OCI-LY1 (cell line): ENCODE data around the gene ARL2BP.

Experiments used
- H2AFZ ChIP-seq: fragments of 200-600 bp; sonication (generic), shearing (Covaris generic); 2 replicates; pipeline ENCODE4 v1.6.0; 2014; ENCODE audit warnings: antibody characterized with exemption, mild to moderate bottlenecking, low read length
- H3F3A ChIP-seq: fragments of 200-600 bp; sonication (generic), shearing (Covaris generic); 2 replicates; pipeline ENCODE4 v1.6.0; 2014; ENCODE audit warnings: mild to moderate bottlenecking, antibody characterized with exemption, low read length, moderate library complexity; ENCODE audit not compliant: insufficient read depth
- H3K27ac ChIP-seq: fragments of 200-600 bp; sonication (generic); 2 replicates; pipeline ENCODE4 v1.5.1; 2014; ENCODE audit warnings: low read length, mixed run types, mild to moderate bottlenecking, low read depth; ENCODE audit not compliant: poor library complexity, severe bottlenecking
- H3K27me3 ChIP-seq: fragments of 200-600 bp; sonication (generic); 2 replicates; pipeline ENCODE4 v1.6.0; 2014; ENCODE audit warnings: antibody characterized with exemption, mild to moderate bottlenecking, low read length, moderate library complexity; ENCODE audit not compliant: insufficient read depth
- H3K36me3 ChIP-seq: fragments of 200-600 bp; sonication (generic); 2 replicates; pipeline ENCODE4 v1.6.1; 2014; ENCODE audit warnings: mild to moderate bottlenecking, antibody characterized with exemption, low read length, moderate library complexity, mixed read lengths; ENCODE audit not compliant: insufficient read depth
- H3K4me1 ChIP-seq: fragments of 200-600 bp; sonication (generic); 2 replicates; pipeline ENCODE4 v1.5.1; 2014; ENCODE audit warnings: mild to moderate bottlenecking, low read length, moderate library complexity; ENCODE audit not compliant: insufficient read depth, severe bottlenecking
- H3K4me2 ChIP-seq: fragments of 200-600 bp; sonication (generic), shearing (Covaris generic); 2 replicates; pipeline ENCODE4 v1.6.1; 2014; ENCODE audit warnings: low read length
- H3K4me3 ChIP-seq: fragments of 200-600 bp; sonication (generic); 2 replicates; pipeline ENCODE4 v1.5.1; 2014; ENCODE audit warnings: low read length, low read depth, mild to moderate bottlenecking, mixed read lengths; ENCODE audit not compliant: poor library complexity, severe bottlenecking
- H3K79me2 ChIP-seq: fragments of 200-600 bp; shearing (Covaris generic); 2 replicates; pipeline ENCODE4 v1.6.1; 2016; ENCODE audit warnings: mixed run types, low read length, mixed read lengths; ENCODE audit not compliant: insufficient read depth
- H3K9ac ChIP-seq: fragments of 200-600 bp; sonication (generic), shearing (Covaris generic); 2 replicates; pipeline ENCODE4 v1.6.1; 2014; ENCODE audit warnings: mild to moderate bottlenecking, low read length, mixed read lengths
- H3K9me2 ChIP-seq: fragments of 200-600 bp; sonication (generic), shearing (Covaris generic); 2 replicates; pipeline ENCODE4 v1.6.1; 2014; ENCODE audit warnings: low read depth, mild to moderate bottlenecking, low read length, mixed read lengths
- H3K9me3 ChIP-seq: fragments of 200-600 bp; shearing (Covaris generic); 2 replicates; pipeline ENCODE4 v1.6.1; 2014; ENCODE audit warnings: low read length, mixed read lengths
- H4K20me1 ChIP-seq: fragments of 200-600 bp; sonication (generic), shearing (Covaris generic); 2 replicates; pipeline ENCODE4 v1.6.0; 2016; ENCODE audit warnings: mild to moderate bottlenecking, low read length; ENCODE audit not compliant: insufficient read depth
- CTCF ChIP-seq: fragments of 200-600 bp; sonication (generic), shearing (Covaris generic); IDR thresholded peaks from 2 replicates; pipeline ENCODE4 v1.5.1; 2017; ENCODE audit warnings: mild to moderate bottlenecking, antibody characterized with exemption, low read length, moderate library complexity, mixed read lengths
- EZH2 ChIP-seq: fragments of 200-600 bp; sonication (generic), shearing (Covaris generic); IDR thresholded peaks from 2 replicates; pipeline ENCODE4 v1.8.0; 2017; ENCODE audit warnings: borderline replicate concordance, mixed run types, mild to moderate bottlenecking, antibody characterized with exemption, low read length, moderate library complexity, mixed read lengths

Gene ARL2BP

GRCh38 chr16:57284952-57285363 lies 39.9 kb downstream of the ARL2BP start:
- Histone ChIP-seq H3K4me2 (peak overlapping the region; percentile 69), H3K27ac (no peak overlapping the region), H2AFZ (no peak overlapping the region), H3K9ac (no peak overlapping the region; the same call in 1 of the 2 replicates), H4K20me1 (no peaks in the 10 kb centered on the region), H3K27me3 (no peaks in the 10 kb centered on the region), H3K9me2 (no peaks in the 10 kb centered on the region), H3K4me3 (peak overlapping the region; percentile 50), H3K79me2 (no peaks in the 10 kb centered on the region), H3K36me3 (no peaks in the 10 kb centered on the region), H3K9me3 (no peaks in the 10 kb centered on the region), H3K4me1 (peaks cover 8% of the 10 kb centered on the region), H3F3A (no peaks in the 10 kb centered on the region)
- no peak for TF ChIP-seq EZH2
- no peak for TF ChIP-seq CTCF

- no peaks in the 10 kb centered on the region for H3K79me2 ChIP-seq
- no peaks in the 10 kb centered on the region for H3K36me3 ChIP-seq
- no peaks in the 10 kb centered on the region for H3K9me2 ChIP-seq
- H3K4me3 ChIP-seq: no peak overlapping the region
- H3K4me1 ChIP-seq: peaks cover 8% of the 10 kb centered on the region
- H3K9ac ChIP-seq: no peak overlapping the region
- no peaks in the 10 kb centered on the region for H3K9me3 ChIP-seq
- H3F3A ChIP-seq: no peaks in the 10 kb centered on the region
- TF ChIP-seq CTCF (no peak), EZH2 (no peak)
- no peak overlapping the region for H2AFZ ChIP-seq
- no peak overlapping the region for H3K27ac ChIP-seq
- H3K4me2 ChIP-seq: no peak overlapping the region
- no peaks in the 10 kb centered on the region for H4K20me1 ChIP-seq
- no peaks in the 10 kb centered on the region for H3K27me3 ChIP-seq
Observed at GRCh38 chr16:57285379-57285778, 40.3 kb downstream of the ARL2BP start.

- Histone ChIP-seq H3K27me3 (no peaks in the 10 kb centered on the region), H4K20me1 (no peaks in the 10 kb centered on the region), H3K9me2 (no peaks in the 10 kb centered on the region), H3K4me2 (no peak overlapping the region), H3K9me3 (no peaks in the 10 kb centered on the region), H3K27ac (no peak overlapping the region), H3K79me2 (no peaks in the 10 kb centered on the region), H2AFZ (no peak overlapping the region), H3K4me3 (no peak overlapping the region), H3K36me3 (no peaks in the 10 kb centered on the region), H3K4me1 (peaks cover 3% of the 10 kb centered on the region), H3F3A (no peaks in the 10 kb centered on the region), H3K9ac (no peak overlapping the region)
- TF ChIP-seq EZH2 (no peak), CTCF (no peak)
Observed at GRCh38 chr16:57289391-57290257, 44.6 kb downstream of the ARL2BP start.
